Left ventricle myocardium superior (tissue), 1 donor: ENCODE data around the gene DAPP1. TPM values are rescaled to one million over a fixed set of nuclear protein-coding genes. Genes with fewer than 3 reads are reported as not detected.

Experiments
- ATAC-seq: fragments of 200-7000 bp; cut with Tn5 transposase; one replicate; pipeline ENCODE4 v1.9.1; 2020; ENCODE audit warnings: mild to moderate bottlenecking, moderate library complexity
- DNase-seq: peaks from one replicate; pipeline ENCODE4 v3.0.0-alpha.2; 2020
- intact Hi-C: fragments of 100-400 bp; cut with micrococcal nuclease; formaldehyde crosslinking; loops from one replicate; pipeline ENCODE4 v1.11.0; 2022
- total RNA-seq: library from RNA; stranded (reverse); fragmentation: NEBNext Ultra II Directional; extraction: Animal tissue kit (Norgen Biotek cat#: 25700); gene quantifications from one replicate; pipeline ENCODE4 v1.2.1, GENCODE V29; 2021
- donor health status: DM: no; HTN: yes; CAD: no; lungs with severe emphysema.

DAPP1 gene
- total RNA-seq, 1 donor from 2014 or later = 0.42 TPM

DNA sequence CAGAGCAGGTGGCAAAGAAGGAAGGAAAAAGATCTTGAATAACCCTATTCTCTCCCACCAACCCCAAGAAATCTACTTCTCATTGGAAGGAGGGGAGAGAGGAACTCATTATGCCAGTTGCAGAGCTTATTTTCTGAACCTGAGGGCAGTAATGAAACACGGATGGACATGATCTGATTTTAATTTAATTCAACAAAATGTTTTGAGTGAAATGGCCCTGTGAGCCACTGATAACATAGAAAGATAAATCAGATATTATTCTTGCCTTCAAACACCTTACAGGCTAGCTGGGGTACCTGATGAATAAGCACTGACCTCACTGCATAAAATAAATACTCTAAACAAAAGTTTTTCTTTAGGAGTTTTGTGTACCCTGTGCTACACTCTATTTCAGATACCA is 30.3 kb downstream of the DAPP1 start:
- DNase-seq (no peak), ATAC-seq (no peak)
- intact Hi-C loops = no loop called here

DNA sequence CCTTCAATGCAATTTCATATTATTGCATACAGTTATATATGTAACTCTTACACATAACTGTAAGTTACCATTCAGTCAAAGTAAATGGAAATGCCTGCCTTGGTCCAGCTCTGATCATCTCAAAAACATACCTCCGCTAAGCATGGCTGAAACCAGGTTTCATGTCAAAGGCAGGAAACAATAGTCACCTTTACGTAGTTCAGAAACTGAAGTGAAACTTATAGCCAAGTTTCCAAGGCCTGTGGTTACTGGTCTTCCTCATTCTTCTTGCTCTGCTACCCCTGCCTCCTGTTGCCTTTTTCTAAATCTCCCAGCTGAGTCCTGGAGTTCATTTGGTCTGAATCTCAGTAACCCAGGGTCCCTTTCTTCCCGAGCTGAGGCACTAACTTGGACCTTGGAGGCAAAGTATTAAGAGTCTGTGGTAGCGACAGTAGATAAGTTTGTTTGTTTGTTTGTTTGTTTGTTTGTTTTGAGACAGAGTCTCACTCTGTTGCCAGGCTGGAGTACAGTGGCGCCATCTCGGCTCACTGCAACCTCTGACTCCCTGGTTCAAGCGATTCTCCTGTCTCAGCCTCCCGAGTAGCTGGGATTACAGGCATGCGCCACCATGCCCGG is 30.8 kb downstream of the DAPP1 start:
- no peak for DNase-seq
- no peak for ATAC-seq
- intact Hi-C loops = no loop called here

DNA sequence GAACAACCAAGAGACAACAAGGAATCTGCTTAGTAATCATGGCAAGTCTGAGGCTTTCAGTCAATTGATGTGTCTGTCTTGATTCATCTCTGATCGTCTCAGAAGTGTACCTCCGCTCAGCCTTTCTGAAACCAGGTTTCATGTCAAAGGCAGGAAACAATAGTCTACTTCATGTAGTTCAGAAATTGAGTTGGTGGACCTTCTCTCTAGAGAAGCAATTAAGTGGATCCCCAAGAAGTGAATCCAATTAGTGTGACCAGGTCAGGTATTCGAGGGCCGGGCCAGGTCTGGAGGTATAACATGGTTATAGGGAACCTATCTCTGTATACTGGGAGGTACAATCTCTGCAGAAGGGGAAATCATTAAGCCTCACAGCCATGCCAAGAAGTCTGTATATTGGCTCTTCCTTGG is 32.0 kb downstream of the DAPP1 start:
- intact Hi-C loops = no loop called here

DNA sequence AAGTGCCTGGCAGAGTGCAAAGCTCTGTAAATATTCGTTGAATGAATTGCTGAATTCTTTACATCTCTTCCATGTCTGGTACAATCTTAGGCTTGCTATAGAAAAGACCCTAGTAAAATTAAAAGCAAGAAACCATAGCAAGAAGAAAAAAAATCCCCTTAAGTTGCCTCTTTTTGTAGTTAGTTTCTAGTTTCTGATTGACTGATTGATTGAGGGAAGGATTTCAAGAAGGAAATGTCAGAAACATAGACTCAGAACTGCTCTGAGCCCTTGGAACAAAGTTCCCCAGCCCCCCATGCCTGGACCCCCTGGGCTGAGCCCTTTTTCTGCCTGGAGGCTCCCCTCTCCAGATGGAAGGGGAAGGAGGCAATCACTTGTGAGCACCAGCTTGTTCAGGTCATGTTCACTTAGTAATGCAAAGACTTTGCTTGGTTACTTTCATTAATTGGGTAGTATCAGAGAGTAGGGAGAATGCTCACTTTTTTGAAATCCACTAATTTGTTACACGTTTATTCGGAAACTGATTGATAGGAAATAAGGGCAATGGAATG is 35.6 kb downstream of the DAPP1 start:
- intact Hi-C loops = no loop called here
- DNase-seq (no peak), ATAC-seq (no peak)

More for the DNA sequence above, 32.0 kb downstream of the DAPP1 start:
- ATAC-seq = no peak
- no peak for DNase-seq

DNA sequence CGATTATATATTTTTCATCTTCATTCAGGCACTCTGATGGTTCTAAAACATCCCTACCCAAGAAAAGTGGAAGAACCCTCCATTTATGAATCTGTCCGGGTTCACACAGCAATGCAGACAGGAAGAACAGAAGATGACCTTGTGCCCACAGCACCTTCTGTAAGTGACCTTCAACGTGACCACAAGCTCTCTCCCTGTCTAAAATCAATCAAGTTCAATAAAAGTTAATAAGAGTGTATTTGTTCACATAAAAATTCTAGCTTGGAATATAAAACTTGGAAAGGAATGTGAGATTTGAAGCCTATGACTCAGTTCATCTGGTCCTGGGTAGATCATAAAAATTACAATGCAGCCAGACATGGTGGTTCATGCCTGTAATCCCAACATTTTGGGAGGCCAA is 36.6 kb downstream of the DAPP1 start:
- DNase-seq (no peak), ATAC-seq (no peak)
- intact Hi-C loops = no loop called here

DNA sequence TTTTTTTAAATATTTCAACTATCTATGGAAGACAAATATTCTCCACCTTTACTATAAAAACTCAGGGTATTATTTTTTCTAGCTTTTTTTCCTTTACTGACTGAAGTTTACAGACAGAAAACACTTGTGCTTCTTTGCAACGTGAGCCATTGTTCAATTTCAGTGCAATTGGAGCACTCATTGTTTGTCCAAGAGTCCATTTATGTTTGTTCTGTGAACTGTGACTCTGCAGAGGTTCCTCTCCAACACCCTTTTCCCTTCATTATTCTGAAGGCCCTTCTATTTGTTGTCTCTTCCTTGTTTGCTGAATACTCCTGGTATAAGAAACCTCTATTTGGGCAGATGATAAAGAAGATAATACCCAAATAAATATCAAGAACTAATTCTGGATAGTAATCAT is 37.4 kb downstream of the DAPP1 start:
- no peak for DNase-seq
- intact Hi-C loops = no loop called here
- no peak for ATAC-seq

DNA sequence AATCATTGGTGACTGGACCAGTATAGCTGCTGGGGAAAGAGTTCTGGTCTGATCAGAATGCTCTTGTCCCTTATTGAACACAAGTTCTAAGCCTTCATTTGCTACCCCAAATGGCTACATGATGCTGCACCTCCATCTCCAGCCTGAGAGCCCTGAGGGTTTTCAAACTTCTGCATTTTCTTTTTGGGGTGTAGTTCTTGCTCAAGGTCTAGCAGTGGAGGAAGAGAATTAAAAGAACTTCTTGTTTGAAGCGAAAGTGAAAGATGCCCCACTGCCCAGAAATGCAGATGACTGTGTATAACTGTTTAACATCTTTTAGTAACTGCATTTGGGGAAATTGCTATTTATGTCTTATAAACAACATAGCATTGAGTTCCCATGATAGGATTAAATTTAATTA is 39.1 kb downstream of the DAPP1 start:
- intact Hi-C loops = no loop called here
- ATAC-seq = peak; percentile 55
- no peak for DNase-seq

DNA sequence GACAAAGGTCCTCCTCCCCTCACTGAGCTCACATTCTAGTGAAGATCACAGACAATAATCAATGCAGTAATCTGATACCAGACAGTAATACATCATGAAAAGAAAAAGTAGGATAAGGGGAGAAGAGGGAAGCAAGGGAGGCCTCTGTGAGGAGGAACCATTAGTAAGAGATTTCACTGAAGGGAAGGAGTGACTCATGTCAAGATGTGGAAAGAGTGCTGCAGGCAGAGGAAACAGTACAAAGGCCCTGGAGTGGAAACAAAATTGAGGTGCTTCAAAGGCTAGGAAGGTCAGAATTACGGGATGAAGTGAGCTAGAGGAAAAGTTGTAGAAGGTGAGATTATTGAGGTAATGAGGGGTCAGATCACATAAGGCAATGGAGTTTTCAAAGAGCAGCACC is 39.5 kb downstream of the DAPP1 start:
- intact Hi-C loops = no loop called here
- ATAC-seq = peak; percentile 72
- no peak for DNase-seq

DNA sequence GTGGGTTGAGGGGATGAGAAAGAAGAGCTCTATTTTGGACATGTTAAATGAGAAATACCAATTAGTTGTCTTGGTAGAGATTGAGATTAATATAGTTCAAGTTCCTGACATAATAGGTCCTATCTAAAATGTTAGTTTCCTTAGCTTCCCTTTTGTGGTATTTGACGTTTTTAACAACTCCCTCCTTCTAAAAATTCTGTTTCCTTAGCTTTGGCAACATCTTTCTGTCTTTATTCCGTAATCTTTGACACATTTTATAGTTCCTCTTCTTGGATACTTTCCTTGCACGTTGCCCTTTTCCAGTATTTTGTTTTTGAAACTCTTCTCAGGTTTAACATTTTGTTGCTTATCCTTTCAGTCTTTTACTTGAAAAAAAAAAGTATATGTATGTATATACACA is 40.7 kb downstream of the DAPP1 start:
- DNase-seq (no peak), ATAC-seq (no peak)
- intact Hi-C loops = no loop called here

DNA sequence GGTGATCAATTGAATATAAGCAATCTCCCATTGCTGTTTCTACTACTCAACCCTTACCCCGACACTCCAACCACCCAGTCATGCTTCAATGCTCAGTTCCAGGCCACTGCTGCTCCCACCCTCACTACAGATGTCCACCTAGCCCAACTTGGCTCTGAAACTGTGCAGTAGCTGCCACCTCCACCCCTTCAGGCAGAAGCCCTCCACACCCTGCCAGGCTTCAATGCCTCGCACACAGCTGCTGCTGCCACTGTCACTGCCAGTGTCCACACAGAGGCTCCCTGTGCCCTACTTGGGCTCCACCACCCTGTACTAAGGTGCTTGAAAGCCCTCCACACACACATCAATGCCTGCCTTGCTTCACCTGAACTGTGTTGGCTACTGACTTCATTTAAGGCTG is 43.0 kb downstream of the DAPP1 start:
- intact Hi-C loops = loop anchor here (10.0 kb wide), 2 partner anchors 45 to 665 kb away; partner anchors contain the start of gene DAPP1
- no peak for DNase-seq
- ATAC-seq = no peak

DNA sequence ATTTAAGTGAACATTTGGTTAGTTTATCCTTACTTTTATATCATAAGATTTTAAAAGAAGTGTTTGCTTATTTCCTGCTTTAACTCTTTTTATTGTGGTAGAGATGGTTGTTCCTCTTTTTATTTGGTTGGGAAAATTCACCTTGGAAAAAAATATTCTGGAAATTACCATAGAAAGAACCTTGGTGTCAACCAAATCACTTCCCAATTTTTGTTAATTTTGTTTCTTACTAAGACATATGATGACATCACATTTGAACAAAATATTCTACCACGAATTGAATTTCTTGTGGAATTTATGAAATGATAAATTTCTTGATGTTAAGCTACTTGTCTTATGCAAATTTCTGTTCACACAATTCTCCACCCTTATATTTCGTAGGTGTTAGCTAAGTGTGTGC is 43.9 kb downstream of the DAPP1 start:
- DNase-seq = no peak
- intact Hi-C loops = loop anchor here (10.0 kb wide), 2 partner anchors 46 to 666 kb away; partner anchors contain the start of gene DAPP1
- no peak for ATAC-seq

DNA sequence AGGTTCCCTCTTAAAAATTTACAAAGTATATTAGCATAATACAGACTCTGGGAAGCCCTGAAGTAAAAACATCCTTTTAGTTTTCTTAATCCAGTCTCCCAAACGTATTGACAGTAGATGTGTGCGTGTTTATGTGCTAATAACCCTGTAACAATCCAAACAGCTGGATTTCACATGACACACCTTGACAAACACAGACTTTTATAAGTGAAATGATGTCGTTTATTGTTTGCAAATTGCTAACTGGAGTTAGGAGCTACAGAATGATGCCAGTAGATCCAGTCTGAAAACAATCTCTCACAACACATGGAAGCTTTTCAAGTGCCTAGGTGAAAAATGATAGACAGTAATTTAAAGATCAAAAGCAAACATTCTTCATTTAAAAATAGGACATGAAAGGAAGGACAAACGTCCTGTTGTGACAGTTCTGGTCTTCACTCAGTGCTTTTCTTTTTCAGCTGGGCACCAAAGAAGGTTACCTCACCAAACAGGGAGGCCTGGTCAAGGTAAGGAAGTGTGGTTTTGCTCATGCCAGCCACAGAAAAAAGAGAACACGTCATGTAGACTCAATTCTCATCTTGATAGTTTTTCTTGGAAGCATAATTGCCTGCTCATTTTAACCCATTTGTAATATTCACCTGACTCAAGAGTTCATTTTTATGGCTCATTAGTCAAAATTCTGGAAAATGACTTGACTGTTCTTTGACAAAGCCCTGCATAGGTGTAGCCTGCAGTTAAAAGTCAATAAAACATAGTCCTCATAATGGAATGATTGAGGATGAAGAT is 44.7 kb downstream of the DAPP1 start:
- intact Hi-C loops = loop anchor here (10.0 kb wide), 2 partner anchors 47 to 667 kb away; partner anchors contain the start of gene DAPP1
- DNase-seq (no peak), ATAC-seq (no peak)

DNA sequence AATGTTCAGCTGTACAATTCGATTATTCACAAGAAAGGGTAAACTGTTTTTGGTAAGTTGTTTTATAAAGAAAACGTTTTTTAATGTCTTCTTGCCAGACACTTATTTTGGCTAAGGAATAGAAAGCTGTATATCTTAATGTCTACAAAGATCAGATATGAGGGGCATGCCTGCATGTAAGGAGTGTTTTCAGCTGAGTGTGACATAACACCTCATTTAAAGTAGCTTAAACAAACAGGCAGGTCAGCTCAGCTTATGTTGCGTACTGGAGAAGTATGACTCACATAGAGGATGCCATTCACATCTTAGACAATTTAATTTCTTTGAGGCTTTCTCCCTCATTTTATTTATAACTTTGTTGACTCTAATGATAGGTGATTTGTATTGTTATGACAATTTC is 47.2 kb downstream of the DAPP1 start:
- intact Hi-C loops = loop anchor here (10.0 kb wide), 2 partner anchors 49 to 669 kb away; partner anchors contain the start of gene DAPP1
- DNase-seq (no peak), ATAC-seq (no peak)

DNA sequence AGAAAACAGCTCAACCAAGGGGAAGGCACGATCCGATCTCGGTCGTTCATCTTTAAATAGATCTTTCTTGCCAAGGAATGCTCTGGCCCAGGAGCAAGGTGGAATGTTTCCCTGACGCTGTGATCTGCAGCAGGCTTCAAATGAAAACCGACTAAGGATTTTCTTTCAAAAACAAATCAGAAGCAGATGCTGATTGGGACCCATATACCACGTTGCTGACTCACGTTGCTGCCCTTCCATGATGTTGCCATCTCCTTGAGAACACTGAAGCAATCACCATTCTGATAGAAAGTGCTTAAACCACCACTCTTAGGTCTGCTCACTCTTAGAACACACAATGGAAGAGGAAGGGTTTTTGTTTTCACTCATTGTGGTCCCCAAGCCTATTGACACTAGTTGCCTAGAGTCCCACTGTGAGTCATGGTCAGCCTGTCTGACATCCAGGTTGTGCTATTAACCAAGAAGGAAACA is 51.5 kb downstream of the DAPP1 start:
- no peak for DNase-seq
- intact Hi-C loops = loop anchor here (10.0 kb wide), 2 partner anchors 53 to 673 kb away; partner anchors contain the start of gene DAPP1
- peak; percentile 26 for ATAC-seq

DNA sequence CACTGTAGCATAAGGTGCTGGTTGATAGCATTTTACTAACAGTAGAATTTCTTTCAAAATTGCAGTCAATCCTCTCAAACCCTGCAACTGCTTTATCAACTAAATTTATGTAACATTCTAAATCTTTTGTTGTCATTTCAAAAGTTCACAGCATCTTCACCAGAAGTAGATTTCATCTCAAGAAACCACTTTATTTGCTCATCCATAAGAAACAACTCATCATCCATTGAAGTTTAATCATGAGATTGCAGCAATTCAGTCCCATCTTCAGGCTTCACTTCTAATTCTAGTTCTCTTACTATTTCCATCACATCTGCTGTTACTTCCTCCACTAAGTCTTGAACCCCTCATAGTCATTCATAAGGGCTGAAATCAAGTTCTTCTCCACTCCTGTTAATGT is 55.9 kb downstream of the DAPP1 start:
- intact Hi-C loops = no loop called here
- no peak for ATAC-seq
- no peak for DNase-seq

DNA sequence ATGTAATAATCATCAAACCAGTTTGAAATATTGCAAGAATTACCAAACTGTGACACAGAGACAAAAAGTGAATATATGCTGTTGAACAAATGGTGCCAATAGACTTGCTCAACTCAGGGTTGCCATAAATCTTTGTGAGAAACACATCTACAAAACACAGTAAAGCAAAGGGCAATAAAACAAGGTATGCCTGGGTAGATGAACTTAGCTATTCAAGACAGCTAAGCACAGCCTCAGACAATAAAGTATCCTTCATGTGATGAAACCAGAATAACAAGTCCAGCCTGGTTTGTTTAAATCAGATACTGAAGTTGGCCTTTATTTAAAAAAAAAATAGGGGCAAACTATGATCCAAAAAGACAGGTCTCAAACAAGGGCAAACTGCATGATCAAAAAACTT is 58.4 kb downstream of the DAPP1 start:
- no peak for DNase-seq
- ATAC-seq = no peak
- intact Hi-C loops = no loop called here

DNA sequence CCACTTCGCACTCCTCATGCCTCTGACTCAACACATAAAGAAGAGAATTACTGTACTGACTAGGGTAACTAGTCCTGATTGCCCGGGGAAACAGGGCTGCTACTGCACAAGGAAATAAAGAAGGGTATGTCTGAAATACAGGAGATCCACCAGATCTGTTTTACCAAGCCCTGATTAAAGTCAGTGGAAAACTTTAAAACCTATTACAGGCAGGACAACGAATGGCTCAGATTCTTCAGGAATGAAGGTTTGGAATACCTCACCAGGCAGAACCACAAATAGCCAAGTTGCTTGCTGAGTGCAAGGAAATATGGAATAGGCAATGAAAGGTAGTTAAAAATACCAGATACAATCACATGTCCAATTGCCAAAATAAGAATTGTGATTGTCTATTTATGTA is 60.3 kb downstream of the DAPP1 start:
- intact Hi-C loops = no loop called here
- DNase-seq (no peak), ATAC-seq (no peak)

DNA sequence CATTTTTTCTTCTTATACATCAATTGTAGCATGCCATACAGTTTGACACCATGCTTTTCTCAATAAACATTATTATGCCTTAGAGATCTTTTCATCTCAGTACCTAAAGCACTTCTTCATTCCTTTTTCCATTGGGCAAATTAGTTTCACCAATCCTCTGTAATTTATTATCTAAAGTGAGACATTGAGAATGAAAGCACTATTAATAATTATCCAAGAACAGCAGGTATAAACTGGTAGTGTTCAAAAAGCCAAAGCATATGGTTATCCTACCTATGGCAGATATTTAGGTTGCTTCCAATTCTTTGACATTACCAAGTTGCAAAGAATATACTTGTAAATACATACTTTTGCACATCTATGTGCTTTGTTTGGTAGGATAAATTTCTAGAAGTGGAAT is 62.0 kb downstream of the DAPP1 start:
- no peak for ATAC-seq
- intact Hi-C loops = no loop called here
- DNase-seq = no peak

DNA sequence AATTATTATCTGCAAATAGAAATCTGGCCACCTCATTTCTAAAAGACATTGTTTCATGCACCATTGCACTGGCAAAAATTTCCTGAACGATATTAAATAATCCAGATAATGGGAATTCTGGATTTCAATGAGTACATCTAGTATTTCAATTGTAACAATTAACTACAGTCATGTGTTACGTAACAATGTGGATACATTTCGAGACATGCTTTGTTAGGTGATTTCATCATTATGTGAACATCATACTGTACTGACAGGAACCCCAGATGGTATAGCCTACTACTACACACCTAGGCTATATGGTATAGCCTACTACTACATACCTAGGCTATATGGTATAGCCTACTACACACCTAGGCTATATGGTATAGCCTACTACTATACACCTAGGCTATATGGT is 62.8 kb downstream of the DAPP1 start:
- intact Hi-C loops = no loop called here
- no peak for DNase-seq
- ATAC-seq = no peak

DNA sequence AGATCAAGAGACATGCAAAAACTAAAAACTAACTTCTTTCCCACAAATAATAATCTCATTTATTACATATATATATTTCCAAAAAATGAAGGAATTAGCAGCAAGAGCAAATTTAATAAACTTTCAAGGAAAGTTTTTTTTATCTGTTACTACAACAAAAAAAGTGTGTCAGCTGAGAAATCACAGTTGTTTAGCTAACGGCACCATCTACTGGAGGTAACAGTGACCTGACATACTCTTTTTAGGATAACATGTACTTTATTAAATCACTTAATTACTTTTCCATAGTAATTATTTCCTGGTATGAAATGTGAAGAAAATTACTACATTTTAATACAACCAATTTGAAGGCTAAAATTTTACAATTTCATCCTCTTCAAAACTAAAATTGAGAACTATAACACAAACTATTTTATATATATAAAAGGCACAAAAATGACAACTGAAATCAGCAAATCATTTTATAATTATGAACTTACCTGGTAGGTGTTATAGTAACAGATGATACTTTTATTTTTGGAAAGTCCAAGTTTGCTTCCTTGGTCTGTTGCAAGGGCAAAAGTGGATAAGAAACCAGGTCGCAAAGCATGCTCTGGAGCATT is 68.5 kb downstream of the DAPP1 start:
- DNase-seq (no peak), ATAC-seq (no peak)
- intact Hi-C loops = no loop called here
